GM12872 (cell line): ENCODE data around the gene COL6A1.

Experiments
- TF ChIP-seq, protein P1 (sequence below): IDR thresholded peaks from 3 replicates; pipeline ENCODE4 v1.5.1; 2011; ENCODE audit warnings: low read depth, mild to moderate bottlenecking, low read length, moderate library complexity; ENCODE audit not compliant: insufficient read depth

Gene COL6A1

DNA sequence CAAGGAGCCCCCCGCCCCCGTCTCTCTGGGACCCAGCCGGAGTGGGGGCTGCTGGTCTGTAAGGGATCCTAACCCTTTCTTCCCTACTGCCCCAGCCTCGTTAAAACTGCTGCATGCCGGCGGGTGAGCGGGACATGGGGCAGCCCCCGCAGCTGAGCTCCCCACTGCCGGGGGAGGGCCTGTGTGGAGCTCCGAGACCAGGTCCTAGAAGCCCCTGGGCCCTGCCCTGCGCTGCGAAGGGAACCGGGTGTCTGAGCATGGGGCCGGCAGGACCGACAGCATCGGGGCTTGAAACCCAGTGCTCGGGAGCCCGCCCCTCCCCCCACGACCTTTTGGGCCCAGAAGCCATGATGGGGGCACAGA lies 9.2 kb upstream of the COL6A1 start:
- TF ChIP-seq, protein P1, sequence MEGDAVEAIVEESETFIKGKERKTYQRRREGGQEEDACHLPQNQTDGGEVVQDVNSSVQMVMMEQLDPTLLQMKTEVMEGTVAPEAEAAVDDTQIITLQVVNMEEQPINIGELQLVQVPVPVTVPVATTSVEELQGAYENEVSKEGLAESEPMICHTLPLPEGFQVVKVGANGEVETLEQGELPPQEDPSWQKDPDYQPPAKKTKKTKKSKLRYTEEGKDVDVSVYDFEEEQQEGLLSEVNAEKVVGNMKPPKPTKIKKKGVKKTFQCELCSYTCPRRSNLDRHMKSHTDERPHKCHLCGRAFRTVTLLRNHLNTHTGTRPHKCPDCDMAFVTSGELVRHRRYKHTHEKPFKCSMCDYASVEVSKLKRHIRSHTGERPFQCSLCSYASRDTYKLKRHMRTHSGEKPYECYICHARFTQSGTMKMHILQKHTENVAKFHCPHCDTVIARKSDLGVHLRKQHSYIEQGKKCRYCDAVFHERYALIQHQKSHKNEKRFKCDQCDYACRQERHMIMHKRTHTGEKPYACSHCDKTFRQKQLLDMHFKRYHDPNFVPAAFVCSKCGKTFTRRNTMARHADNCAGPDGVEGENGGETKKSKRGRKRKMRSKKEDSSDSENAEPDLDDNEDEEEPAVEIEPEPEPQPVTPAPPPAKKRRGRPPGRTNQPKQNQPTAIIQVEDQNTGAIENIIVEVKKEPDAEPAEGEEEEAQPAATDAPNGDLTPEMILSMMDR, result no peak

DNA sequence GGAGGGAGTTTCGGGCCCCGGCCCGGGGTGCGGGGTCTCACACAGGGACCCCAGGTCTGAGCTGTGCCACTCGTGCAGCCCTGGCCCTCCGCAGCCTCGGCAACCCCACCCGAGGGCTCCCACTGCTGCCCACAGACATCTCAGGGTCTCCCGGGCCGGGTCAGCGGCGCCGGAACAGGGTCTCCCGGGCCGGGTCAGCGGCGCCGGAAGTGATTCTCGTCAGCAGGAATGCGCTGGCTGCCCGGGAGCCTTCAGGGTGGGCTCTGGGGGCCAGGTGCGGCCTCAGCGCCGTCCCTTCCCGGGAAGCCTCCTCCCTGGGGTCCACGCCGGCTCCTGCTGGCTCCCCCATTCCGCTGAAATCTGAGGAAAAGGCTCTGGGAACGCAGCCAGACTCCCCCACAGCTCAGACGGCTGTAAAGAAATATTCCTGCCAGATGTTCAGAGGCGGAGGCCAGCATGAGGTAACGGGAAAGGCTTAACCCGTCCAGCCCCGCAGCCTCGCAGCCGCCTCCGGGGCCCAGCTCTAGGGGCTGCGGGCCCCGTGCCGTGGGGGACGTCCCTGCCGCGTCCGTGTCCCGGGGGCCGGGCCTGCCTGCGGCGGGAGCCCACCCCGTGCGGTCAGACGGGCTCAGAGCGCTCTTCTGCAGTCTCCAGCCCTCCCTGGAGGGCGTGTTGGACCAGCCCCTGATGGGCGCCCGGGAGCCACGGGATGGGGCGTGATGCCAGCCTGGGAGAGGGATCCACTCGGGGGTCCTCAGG lies 8.7 kb upstream of the COL6A1 start:
- TF ChIP-seq, protein P1, result no peak

DNA sequence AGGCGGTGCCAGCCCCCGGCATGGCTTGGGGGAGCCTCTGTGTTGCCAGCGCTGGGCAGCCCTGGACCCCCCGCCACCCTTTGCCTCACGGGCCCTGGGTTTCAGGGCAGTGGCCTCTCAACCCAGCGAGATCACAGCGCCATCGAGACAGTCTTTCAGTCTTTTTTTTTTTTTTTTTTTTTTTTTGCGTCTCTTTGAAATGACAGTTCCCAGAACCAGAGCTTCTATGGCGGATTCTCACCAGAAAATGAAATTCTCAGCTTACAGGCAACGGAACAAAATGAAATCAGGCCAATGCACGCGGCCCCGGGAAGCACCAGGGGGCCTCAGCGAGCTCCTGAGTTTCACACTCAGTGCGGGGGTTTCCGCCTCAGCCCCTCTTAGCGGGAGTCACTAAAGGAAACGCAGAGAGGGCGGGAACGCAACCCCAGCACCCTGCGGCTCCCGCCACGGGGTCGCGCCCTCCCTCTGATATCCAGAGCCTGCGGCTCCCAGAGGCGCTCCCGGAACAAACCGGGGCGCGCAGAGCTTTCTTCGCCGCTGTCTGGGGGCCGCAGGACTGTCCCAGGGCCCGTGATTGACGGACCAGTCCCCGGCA lies 8.0 kb upstream of the COL6A1 start:
- TF ChIP-seq, protein P1, result peak; percentile 60

DNA sequence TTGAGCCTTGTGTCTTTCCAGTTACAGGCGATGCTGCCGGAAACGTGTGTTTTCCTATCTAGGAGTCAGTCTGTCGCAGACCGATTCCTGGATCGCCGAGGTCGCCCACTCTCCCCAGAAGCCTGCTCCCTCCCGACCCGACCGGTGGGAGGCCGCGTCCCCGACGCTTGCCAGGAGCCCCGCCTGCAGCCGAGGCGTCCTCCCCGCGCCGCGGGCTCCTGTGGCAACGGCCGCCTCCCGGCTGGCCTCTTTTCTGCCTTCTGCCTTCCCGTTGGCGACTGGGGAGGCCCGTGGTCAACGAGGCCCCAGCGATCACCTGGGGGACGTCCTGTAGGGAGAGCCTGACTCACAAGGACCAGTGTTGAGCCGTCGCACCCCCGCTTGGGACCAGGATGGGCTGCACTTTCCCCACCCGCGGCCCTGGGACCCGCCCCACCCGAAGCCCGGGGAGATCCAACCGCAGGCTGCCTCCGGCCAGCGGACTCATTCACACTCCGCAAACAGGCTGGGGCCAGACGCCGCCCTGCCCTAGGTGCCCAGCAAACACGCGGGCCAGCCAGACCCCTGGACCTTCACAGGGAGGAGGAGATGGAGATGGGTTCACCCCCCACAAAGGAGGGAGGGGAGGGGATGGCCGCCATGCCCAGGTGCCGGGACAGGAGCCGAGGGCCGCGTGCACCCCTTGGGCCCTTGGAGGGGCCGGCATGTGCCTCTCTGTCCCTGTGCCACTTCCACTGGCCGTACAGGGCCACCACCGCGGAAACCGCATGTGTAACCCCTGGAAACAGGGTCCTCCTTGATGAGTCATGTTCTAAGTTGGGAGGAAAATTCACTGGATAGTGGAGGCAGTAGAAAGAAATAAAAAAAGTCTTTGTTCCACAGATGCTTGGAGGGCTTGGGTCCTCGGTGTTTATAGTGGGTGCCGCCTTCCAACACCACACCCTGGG lies 7.2 kb upstream of the COL6A1 start:
- TF ChIP-seq, protein P1, result no peak

DNA sequence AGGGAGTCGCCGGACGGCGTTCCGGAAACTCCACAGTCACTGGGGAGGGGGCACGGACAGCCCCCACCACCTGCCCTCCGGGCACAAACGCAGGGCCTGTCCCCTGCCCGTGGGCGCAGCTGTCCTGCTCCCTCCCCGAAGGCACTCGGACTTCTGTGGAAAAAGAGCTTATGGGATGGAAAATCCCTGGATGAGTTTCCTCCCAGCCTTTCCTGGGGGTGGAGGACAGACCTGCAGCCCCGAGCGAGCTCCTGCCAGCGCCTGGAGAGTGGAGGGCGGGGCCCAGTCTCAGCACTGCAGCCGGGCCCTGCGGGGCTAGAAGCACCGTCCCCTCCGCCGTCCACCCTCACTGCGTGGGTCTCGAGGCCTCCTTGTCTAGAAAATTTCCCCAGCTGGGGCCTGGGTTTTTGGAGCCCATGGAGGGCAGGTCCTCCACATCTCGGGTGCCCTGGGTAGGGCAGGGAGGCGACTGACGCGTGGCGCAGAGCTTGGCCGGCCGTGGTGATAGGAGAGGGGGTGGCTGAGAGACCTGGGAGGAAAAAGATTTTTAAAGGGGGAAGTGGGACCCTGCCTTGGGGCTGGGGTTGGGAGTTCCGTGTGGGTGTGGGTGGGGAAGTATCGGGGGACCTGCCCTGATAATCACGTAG lies 6.4 kb upstream of the COL6A1 start:
- TF ChIP-seq, protein P1, result no peak

DNA sequence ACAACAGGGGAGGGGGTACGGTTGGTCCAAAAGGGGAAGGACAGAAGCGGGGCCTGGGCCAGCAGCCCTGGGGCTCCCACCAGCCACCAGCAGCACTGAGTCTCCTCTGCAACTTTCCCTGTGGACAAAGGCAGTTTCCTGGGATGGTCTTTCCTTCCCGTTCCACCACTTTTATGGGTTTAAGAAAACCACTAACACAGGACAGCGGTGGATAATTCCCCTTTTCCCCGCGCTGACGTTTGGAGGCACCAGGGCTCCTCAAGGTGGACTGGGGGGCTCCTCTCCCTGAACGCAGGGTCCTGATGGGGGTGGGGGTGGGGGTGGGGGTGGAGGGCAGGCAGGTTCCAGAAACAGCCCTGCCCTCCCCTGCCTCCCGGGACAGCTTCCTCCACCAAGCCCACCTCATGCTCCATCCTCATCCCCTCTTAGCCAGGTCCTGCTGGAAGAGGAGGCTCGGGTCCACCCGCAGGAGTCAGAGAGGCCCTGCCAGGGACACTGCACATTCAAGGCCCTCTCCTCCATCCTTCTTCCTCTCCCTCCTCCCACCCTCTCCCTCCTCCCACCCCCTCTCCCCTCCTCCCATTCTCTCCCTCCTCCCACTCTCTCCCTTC lies 4.8 kb upstream of the COL6A1 start:
- TF ChIP-seq, protein P1, result no peak

DNA sequence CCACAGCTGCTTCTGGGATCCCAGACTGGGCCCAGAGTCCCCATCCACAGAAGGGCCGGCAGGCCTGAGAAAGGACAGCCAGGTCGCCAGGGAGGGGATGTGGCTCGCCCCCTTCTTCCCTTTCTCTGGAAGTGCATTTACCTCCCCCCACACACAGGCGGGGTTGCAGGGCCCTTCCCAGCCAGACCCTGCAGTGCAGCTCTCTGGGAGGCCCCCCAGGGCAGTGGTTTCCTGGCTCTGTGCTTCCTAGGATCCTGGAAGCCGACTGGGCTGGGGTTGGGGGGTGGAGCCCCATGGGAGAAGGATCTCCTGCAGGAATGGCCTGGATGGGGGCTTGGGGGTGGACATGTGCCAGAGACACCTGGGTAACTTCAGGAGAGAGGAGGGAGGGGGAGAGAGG lies 4.2 kb upstream of the COL6A1 start:
- TF ChIP-seq, protein P1, result no peak
